ENCODE data around the gene UCHL3.
"Not testable (repeated sequence)": the region's sequence is repeated elsewhere in the genome, so short reads cannot be mapped to it uniquely, and the experiment has no call there.

Gene UCHL3

DNA sequence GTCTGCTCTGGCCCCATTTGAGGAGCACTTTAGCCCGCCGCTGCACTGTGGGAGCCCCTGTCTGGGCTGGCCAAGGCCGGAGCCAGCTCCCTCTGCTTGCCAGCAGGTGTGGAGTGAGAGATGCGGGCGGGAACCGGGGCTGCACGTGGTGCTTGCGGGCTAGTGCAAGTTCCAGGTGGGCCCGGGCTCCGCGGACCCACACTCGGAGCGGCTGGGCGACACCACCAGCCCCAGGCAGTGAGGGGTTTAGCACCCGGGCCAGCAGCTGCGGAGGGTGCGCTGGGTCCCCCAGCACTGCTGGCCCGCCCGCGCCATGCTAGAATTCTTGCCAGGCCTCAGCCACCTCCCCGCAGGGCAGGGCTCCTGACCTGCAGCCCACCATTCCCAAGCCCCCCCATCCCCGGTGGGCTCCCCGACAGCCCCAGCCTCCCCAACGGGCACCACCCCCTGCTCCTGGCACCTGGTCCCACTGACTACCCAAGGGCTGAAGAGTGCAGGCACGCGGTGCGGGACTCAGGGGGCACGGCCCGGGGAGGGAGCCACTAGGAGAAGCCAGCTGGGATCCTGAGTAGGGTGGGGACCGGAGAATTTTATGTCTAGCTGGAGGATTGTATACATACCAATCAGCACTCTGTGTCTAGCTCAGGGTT is 31.0 kb upstream of the UCHL3 start:
- no peak overlapping the region for H3K9ac ChIP-seq (ENCODE audit: low read length in 5 of 5)
- H3K4me3 ChIP-seq (ENCODE audit: low read depth in 1 of 5, low read length in 5 of 5) = no peak overlapping the region
- H3K27ac ChIP-seq (ENCODE audit: low read depth, low read length) = no peak overlapping the region
- peaks cover 0 to 1% (median 0%) of the 10 kb centered on the region in 5 donors for H3K4me1 ChIP-seq (ENCODE audit: control insufficient read depth in 5 of 5, insufficient read depth in 5 of 5, low read length in 5 of 5)
- H3K27me3 ChIP-seq (ENCODE audit: control insufficient read depth in 5 of 5, insufficient read depth in 4 of 5, low read length in 5 of 5) = no peaks in the 10 kb centered on the region
- H3K9me3 ChIP-seq (ENCODE audit: control insufficient read depth in 5 of 5, low read length in 5 of 5) = peaks cover 0 to 4% (median 0%) of the 10 kb centered on the region in 5 donors
- H3K36me3 ChIP-seq (ENCODE audit: control insufficient read depth in 5 of 5, insufficient read depth in 5 of 5, low read length in 5 of 5) = no peaks in the 10 kb centered on the region

DNA sequence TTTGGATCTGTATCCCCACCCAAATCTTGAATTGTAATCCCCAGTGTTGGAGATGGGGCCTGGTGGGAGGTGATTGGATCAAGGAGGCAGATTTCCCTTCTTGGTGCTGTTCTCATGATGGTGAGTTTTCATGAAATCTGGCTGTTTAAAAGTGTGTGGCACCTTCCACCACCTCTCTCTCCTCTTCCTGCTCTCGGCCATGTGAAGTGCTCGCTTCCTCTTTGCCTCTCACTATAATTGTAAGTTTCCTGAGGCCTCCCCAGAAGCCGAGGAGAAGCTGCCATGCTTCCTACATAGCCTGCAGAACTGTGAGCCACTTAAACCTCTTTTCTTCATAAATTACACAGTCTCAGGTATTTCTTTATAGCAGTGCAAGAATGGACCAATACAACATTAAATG is 27.6 kb upstream of the UCHL3 start:
- Histone ChIP-seq H3K9ac (ENCODE audit: low read length in 5 of 5) (no peak overlapping the region), H3K36me3 (ENCODE audit: control insufficient read depth in 5 of 5, insufficient read depth in 5 of 5, low read length in 5 of 5) (peaks cover 6 to 12% (median 10%) of the 10 kb centered on the region in 5 donors), H3K9me3 (ENCODE audit: control insufficient read depth in 5 of 5, low read length in 5 of 5) (peaks cover 0 to 4% (median 0%) of the 10 kb centered on the region in 5 donors), H3K4me1 (ENCODE audit: control insufficient read depth in 5 of 5, insufficient read depth in 5 of 5, low read length in 5 of 5) (no peaks in the 10 kb centered on the region), H3K27ac (ENCODE audit: low read depth, low read length) (no peak overlapping the region), H3K4me3 (ENCODE audit: low read depth in 1 of 5, low read length in 5 of 5) (no peak overlapping the region), H3K27me3 (ENCODE audit: control insufficient read depth in 5 of 5, insufficient read depth in 4 of 5, low read length in 5 of 5) (no peaks in the 10 kb centered on the region)

DNA sequence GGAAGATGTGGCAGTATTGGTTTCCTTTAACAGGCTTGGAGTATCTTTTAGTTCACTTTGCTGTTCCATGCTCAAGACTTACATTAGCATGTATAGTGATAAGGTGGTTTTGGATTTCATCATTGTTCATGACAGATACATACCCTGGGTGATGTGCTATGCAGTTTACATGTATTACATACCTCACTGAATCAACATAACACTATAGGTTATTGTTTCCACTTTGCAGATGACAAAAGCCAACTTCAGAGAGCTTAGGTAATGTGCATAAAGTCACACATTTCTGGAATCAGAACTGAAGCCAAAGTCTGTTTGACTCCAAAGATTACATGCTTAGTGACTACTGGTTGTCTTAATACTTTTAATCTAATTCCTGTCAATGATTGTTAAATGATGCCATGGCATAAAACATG is 19.0 kb upstream of the UCHL3 start:
- no peak overlapping the region for H3K27ac ChIP-seq (ENCODE audit: low read depth, low read length)
- no peaks in the 10 kb centered on the region for H3K4me1 ChIP-seq (ENCODE audit: control insufficient read depth in 5 of 5, insufficient read depth in 5 of 5, low read length in 5 of 5)
- peaks cover 6 to 23% (median 12%) of the 10 kb centered on the region in 5 donors for H3K36me3 ChIP-seq (ENCODE audit: control insufficient read depth in 5 of 5, insufficient read depth in 5 of 5, low read length in 5 of 5)
- no peak overlapping the region for H3K4me3 ChIP-seq (ENCODE audit: low read depth in 1 of 5, low read length in 5 of 5)
- no peaks in the 10 kb centered on the region for H3K27me3 ChIP-seq (ENCODE audit: control insufficient read depth in 5 of 5, insufficient read depth in 4 of 5, low read length in 5 of 5)
- H3K9me3 ChIP-seq (ENCODE audit: control insufficient read depth in 5 of 5, low read length in 5 of 5) = no peaks in the 10 kb centered on the region
- no peak overlapping the region for H3K9ac ChIP-seq (ENCODE audit: low read length in 5 of 5)

DNA sequence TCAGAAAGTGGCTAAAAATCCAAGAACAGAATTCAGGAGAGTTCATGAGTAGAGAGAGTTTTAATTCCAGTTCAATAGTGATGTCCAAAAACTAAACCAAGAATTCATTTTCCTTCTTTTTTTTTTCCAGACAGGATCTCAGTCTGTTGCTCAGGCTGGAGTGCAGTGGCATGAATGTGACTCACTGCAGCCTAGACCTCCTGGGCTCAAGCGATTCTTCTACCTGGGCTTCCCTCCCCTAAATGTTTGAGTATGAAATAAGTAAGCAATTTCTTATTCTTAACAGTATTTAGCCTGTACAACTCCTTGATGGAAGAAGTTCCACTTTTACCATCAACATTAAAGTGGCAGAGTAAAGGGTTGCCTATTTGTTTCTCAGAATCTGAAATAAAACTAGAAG is 15.7 kb upstream of the UCHL3 start:
- Histone ChIP-seq H3K4me3 (ENCODE audit: low read depth in 1 of 5, low read length in 5 of 5) (no peak overlapping the region), H3K4me1 (ENCODE audit: control insufficient read depth in 5 of 5, insufficient read depth in 5 of 5, low read length in 5 of 5) (peaks cover 0 to 21% (median 17%) of the 10 kb centered on the region in 5 donors), H3K27me3 (ENCODE audit: control insufficient read depth in 5 of 5, insufficient read depth in 4 of 5, low read length in 5 of 5) (no peaks in the 10 kb centered on the region), H3K9ac (ENCODE audit: low read length in 5 of 5) (no peak overlapping the region), H3K27ac (ENCODE audit: low read depth, low read length) (no peak overlapping the region), H3K9me3 (ENCODE audit: control insufficient read depth in 5 of 5, low read length in 5 of 5) (no peaks in the 10 kb centered on the region), H3K36me3 (ENCODE audit: control insufficient read depth in 5 of 5, insufficient read depth in 5 of 5, low read length in 5 of 5) (peaks cover 0 to 7% (median 6%) of the 10 kb centered on the region in 5 donors)

DNA sequence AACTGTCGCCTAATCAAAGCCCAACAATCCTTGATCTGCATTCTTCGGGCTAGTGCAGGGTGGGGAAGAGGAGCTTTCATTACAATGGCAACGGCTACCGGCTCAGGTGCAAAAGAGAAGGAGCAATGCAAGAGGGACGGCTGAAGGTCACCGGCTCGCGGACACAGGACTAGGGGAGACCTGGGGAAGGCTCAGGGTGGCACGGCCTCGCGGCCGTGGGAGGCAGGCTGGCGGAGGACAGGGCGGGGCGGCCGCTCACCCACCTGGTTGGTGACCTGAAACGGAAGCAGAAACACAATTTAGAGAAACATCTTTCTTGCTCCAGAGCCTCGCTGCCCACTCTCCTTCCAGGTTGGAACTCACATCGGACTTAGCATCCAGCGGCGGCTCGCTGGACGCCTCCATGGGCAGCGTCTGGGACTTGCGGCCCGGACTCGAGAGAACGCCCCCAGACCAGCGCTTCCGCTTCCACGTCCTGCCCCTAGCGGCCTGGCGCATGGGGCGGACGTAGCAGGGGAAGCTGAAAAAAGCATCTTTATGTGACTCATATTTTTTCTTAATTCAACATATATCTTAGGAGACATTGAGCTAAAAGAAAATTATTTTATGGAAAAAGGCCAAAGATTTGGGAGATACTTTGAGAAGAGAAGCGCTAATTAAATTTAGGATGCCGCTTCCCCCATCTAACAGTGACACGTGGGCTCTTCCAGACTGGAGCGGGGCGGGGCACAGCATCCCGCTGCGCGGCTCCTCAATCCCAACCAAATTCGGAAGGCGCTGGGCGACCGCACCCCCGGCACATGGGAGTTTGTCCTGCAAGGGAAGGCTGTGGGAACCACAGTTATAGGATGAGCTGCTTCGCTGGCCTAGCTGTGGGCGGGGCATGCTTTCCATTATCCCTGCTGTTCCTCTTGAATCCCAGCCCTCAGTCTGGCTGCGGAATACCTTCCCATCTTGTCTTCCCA is 11.9 kb upstream of the UCHL3 start, which contains the start of gene COMMD6:
COMMD6 (minus strand) TSS at position 441 of the 965 bp plus-strand sequence; CDS start at position 405, 36 bp downstream.
- peak within 1 kb of the TSS; percentile 79 to 95 (median 84) for H3K9ac ChIP-seq (ENCODE audit: low read length in 5 of 5)
- H3K4me3 ChIP-seq (ENCODE audit: low read depth in 1 of 5, low read length in 5 of 5) = peak within 1 kb of the TSS; percentile 90 to 96 (median 95)
- H3K27me3 ChIP-seq (ENCODE audit: control insufficient read depth in 5 of 5, insufficient read depth in 4 of 5, low read length in 5 of 5) = no peaks in the 10 kb centered on the region
- H3K9me3 ChIP-seq (ENCODE audit: control insufficient read depth in 5 of 5, low read length in 5 of 5) = no peaks in the 10 kb centered on the region
- H3K27ac ChIP-seq (ENCODE audit: low read depth, low read length) = peak within 1 kb of the TSS; percentile 55
- peaks cover 0 to 7% (median 6%) of the 10 kb centered on the region in 5 donors for H3K36me3 ChIP-seq (ENCODE audit: control insufficient read depth in 5 of 5, insufficient read depth in 5 of 5, low read length in 5 of 5)
- H3K4me1 ChIP-seq (ENCODE audit: control insufficient read depth in 5 of 5, insufficient read depth in 5 of 5, low read length in 5 of 5) = peaks cover 0 to 21% (median 17%) of the 10 kb centered on the region in 5 donors

DNA sequence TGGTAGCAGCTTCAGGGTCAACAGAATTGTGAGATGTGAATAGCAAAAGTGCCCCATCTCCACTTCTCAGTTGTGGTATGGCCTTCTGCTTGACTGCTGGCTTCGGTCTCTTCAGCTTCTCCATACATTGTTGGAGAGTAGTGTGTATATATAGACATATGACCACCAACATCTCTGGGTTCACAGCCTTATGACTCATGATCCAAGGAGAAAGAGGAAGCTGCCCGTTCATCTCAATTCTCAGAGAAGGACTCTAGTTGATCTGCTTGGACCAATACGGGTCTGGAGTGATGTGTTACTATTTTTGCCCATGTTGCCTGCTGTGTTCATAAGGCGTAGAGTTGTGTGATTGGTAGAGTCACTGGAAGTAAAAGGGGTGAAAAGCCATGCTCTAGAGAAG is 8.3 kb upstream of the UCHL3 start:
- no peak overlapping the region for H3K4me3 ChIP-seq (ENCODE audit: low read depth in 1 of 5, low read length in 5 of 5)
- no peak overlapping the region for H3K27ac ChIP-seq (ENCODE audit: low read depth, low read length)
- H3K9me3 ChIP-seq (ENCODE audit: control insufficient read depth in 5 of 5, low read length in 5 of 5) = no peaks in the 10 kb centered on the region
- no peaks in the 10 kb centered on the region for H3K27me3 ChIP-seq (ENCODE audit: control insufficient read depth in 5 of 5, insufficient read depth in 4 of 5, low read length in 5 of 5)
- H3K36me3 ChIP-seq (ENCODE audit: control insufficient read depth in 5 of 5, insufficient read depth in 5 of 5, low read length in 5 of 5) = peaks cover 0 to 1% (median 0%) of the 10 kb centered on the region in 5 donors
- no peak overlapping the region for H3K9ac ChIP-seq (ENCODE audit: low read length in 5 of 5)
- H3K4me1 ChIP-seq (ENCODE audit: control insufficient read depth in 5 of 5, insufficient read depth in 5 of 5, low read length in 5 of 5) = peaks cover 0 to 23% (median 17%) of the 10 kb centered on the region in 5 donors

DNA sequence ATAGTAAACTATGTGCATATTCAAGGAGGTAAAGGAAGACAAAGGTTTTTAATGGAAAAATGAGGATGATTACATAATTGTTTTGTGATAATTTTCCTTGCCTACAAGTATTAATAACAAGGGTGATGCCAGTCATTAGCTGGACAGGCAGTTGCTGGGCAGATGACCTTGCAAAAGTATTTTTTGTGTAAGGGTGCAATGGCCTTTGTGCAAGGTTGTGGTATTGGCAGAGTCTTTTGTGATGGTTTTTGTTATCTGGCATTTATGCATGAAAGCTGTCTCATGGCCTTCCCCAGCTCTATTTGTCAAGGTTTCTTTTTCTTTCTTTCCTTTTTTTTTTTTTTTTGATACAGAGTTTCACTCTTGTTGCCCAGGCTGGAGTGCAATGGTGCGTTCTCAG is 7.6 kb upstream of the UCHL3 start:
- Histone ChIP-seq H3K4me3 (ENCODE audit: low read depth in 1 of 5, low read length in 5 of 5) (no peak overlapping the region), H3K36me3 (ENCODE audit: control insufficient read depth in 5 of 5, insufficient read depth in 5 of 5, low read length in 5 of 5) (no peaks in the 10 kb centered on the region), H3K27ac (ENCODE audit: low read depth, low read length) (no peak overlapping the region), H3K9me3 (ENCODE audit: control insufficient read depth in 5 of 5, low read length in 5 of 5) (no peaks in the 10 kb centered on the region), H3K27me3 (ENCODE audit: control insufficient read depth in 5 of 5, insufficient read depth in 4 of 5, low read length in 5 of 5) (no peaks in the 10 kb centered on the region), H3K9ac (ENCODE audit: low read length in 5 of 5) (no peak overlapping the region), H3K4me1 (ENCODE audit: control insufficient read depth in 5 of 5, insufficient read depth in 5 of 5, low read length in 5 of 5) (peaks cover 0 to 16% (median 11%) of the 10 kb centered on the region in 5 donors)

DNA sequence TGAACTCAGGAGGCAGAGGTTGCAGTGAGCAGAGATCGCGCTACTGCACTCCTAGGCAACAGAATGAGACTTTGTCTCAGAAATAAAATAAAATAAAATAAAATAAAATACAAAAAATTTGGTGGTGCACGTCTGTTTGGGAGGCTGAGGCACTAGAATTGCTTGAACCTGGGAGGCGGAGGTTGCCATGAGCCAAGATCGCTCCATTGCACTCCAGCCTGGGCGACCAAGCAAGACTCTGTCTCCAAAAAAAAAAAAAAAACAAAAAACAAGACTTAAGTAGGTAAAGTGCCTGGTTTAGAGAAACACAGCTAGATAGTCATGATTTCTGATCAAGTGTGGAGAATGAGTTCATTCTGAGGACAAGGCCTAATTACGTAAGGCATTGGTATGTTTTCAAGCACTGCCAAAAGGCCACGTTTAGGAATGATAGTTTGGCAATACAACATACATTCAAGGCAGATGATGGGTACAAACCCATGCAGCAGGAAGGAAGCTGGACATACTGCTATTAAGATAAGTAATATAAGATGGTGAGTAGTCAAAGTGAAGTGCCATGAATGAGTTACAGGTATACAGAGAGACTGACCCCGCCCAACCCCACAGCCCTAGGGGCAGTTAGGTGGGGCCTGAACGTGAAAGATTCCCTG is 4.8 kb upstream of the UCHL3 start:
- H3K27me3 ChIP-seq (ENCODE audit: control insufficient read depth in 5 of 5, insufficient read depth in 4 of 5, low read length in 5 of 5) = no peaks in the 10 kb centered on the region
- peaks cover 0 to 14% (median 6%) of the 10 kb centered on the region in 5 donors for H3K4me1 ChIP-seq (ENCODE audit: control insufficient read depth in 5 of 5, insufficient read depth in 5 of 5, low read length in 5 of 5)
- H3K4me3 ChIP-seq (ENCODE audit: low read depth in 1 of 5, low read length in 5 of 5) = no peak overlapping the region
- no peaks in the 10 kb centered on the region for H3K9me3 ChIP-seq (ENCODE audit: control insufficient read depth in 5 of 5, low read length in 5 of 5)
- H3K9ac ChIP-seq (ENCODE audit: low read length in 5 of 5) = no peak overlapping the region
- H3K27ac ChIP-seq (ENCODE audit: low read depth, low read length) = no peak overlapping the region
- no peaks in the 10 kb centered on the region for H3K36me3 ChIP-seq (ENCODE audit: control insufficient read depth in 5 of 5, insufficient read depth in 5 of 5, low read length in 5 of 5)

DNA sequence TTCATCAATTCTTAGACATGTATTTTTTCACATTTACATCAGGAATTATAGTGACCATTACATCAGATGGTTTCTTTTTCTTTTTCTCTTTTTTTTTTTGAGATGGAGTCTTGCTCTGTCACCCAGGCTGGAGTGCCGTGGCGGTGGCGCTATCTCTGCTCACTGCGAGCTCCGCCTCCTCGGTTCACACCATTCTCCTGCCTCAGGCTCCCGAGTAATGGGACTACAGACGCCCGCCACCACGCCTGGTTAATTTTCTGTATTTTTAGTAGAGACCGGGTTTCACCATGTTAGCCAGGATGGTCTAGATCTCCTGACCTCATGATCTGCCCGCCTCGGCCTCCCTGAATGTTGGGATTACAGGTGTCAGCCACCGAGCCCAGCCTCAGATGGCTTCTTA is 4.2 kb upstream of the UCHL3 start:
- not testable (repeated sequence) for H3K36me3 ChIP-seq (ENCODE audit: control insufficient read depth in 5 of 5, insufficient read depth in 5 of 5, low read length in 5 of 5); H3K9ac ChIP-seq (ENCODE audit: low read length in 5 of 5); H3K4me3 ChIP-seq (ENCODE audit: low read depth in 1 of 5, low read length in 5 of 5); H3K27me3 ChIP-seq (ENCODE audit: control insufficient read depth in 5 of 5, insufficient read depth in 4 of 5, low read length in 5 of 5); H3K27ac ChIP-seq (ENCODE audit: low read depth, low read length); H3K9me3 ChIP-seq (ENCODE audit: control insufficient read depth in 5 of 5, low read length in 5 of 5)
- H3K4me1 ChIP-seq (ENCODE audit: control insufficient read depth in 5 of 5, insufficient read depth in 5 of 5, low read length in 5 of 5) = peaks cover 0 to 19% (median 12%) of the 10 kb centered on the region in 5 donors

Measured in subcutaneous abdominal adipose tissue (tissue), 5 donors.